Testis (tissue), 3 donors: ENCODE results near the gene MCM3AP. TPM values are rescaled to one million over a fixed set of nuclear protein-coding genes. Genes with fewer than 3 reads are reported as not detected.

Experiments
- DNase-seq: peaks from one replicate; pipeline ENCODE4 v3.0.0-alpha.2; 2019
- H3K27ac ChIP-seq, 2 donors: fragments of 200-600 bp; sonication (generic); one replicate each; pipeline ENCODE4 v1.5.1; 2019
- H3K27me3 ChIP-seq: fragments of 200-600 bp; sonication (generic); one replicate; pipeline ENCODE4 v1.5.1; 2019
- H3K36me3 ChIP-seq: fragments of 200-600 bp; sonication (generic); one replicate; pipeline ENCODE4 v1.5.1; 2017; ENCODE audit warnings: low read depth; ENCODE audit errors: missing control alignments
- H3K4me1 ChIP-seq: fragments of 200-600 bp; sonication (generic); one replicate; pipeline ENCODE4 v1.5.1; 2019
- H3K4me3 ChIP-seq, 2 donors: fragments of 200-600 bp; sonication (generic); one replicate each; pipeline ENCODE4 v1.5.1; 2017 to 2019
- H3K9me3 ChIP-seq: fragments of 200-600 bp; sonication (generic); one replicate; pipeline ENCODE4 v1.5.1; 2017
- CTCF ChIP-seq, 3 experiments: fragments of 450-650 bp in 2 of 3; fragments of 200-600 bp in 1 of 3; sonication (generic) in 1 of 3; IDR thresholded peaks; one replicate each; pipeline ENCODE4 v1.5.1; 2016 to 2019; ENCODE audit warnings: antibody characterized with exemption in 3 of 3, mild to moderate bottlenecking in 2 of 3, moderate library complexity in 1 of 3
- POLR2A ChIP-seq: fragments of 450-650 bp; IDR thresholded peaks from one replicate; pipeline ENCODE4 v1.6.1; 2017; ENCODE audit warnings: antibody characterized with exemption, mild to moderate bottlenecking, moderate library complexity
- WGBS, 2 donors: methylation state at CpG; one replicate each; pipeline ENCODE4 v1.1.5; 2018; 5-methylcytosine and 5-hydroxymethylcytosine counted together
- intact Hi-C: fragments of 100-400 bp; cut with DNase I; formaldehyde crosslinking; loops from one replicate; pipeline ENCODE4 v1.15.1; 2023; ENCODE audit warnings: low total_unique reads
- polyA plus RNA-seq: library from polyadenylated mRNA; stranded (reverse); fragments of 350-450 nt; fragmentation: Illumina TruSeq; extraction: RNeasy Lipid Tissue Mini Kit (QIAGEN cat#74804); gene quantifications from one replicate; pipeline ENCODE4 v1.2.3, GENCODE V29; 2014; ENCODE audit warnings: low read depth, low replicate concordance; ENCODE audit not compliant: insufficient read depth
- total RNA-seq, 2 donors: library from RNA; depleted of rRNA; stranded (reverse); fragments of >200 nt; gene quantifications; one replicate each; pipeline ENCODE4 v1.2.3, GENCODE V29; 2016

Gene MCM3AP
- total and polyA plus RNA-seq, 3 donors from 2014 or later: 68.3 to 136 (median 107) TPM

GRCh38 chr21:46214478-46215340, 70.7 kb downstream of the MCM3AP start:
- 94 to 95% methylated on average over 19 to 26 of the region's 27 CpGs for WGBS, 2 donors
- TF ChIP-seq CTCF (IDR thresholded peaks at IDR 0.05): no peak
- no peak for TF ChIP-seq POLR2A
- DNase-seq: no peak
- Histone ChIP-seq H3K27me3 (no peaks in the 10 kb centered on the region), H3K27ac (no peak overlapping the region), H3K36me3 (no peaks in the 10 kb centered on the region), H3K9me3 (no peaks in the 10 kb centered on the region), H3K4me1 (no peaks in the 10 kb centered on the region), H3K4me3 (no peak overlapping the region)
- intact Hi-C loops: no loop called here

- 91 to 96% methylated on average over 8 to 15 of the region's 15 CpGs for WGBS, 2 donors
- no peaks in the 10 kb centered on the region for H3K36me3 ChIP-seq
- no peak overlapping the region for H3K4me3 ChIP-seq
- H3K4me1 ChIP-seq: no peaks in the 10 kb centered on the region
- no peak overlapping the region for H3K27ac ChIP-seq
- no peak for DNase-seq
- no peaks in the 10 kb centered on the region for H3K27me3 ChIP-seq
- intact Hi-C loops: no loop called here
- TF ChIP-seq CTCF (IDR thresholded peaks at IDR 0.05): no peak
- no peak for TF ChIP-seq POLR2A
- H3K9me3 ChIP-seq: no peaks in the 10 kb centered on the region
Measured at GRCh38 chr21:46213620-46214286, 71.7 kb downstream of the MCM3AP start.

GRCh38 chr21:46212721-46213484, 72.5 kb downstream of the MCM3AP start:
- 92 to 94% methylated on average over 11 to 18 of the region's 18 CpGs for WGBS, 2 donors
- Histone ChIP-seq H3K27ac (no peak overlapping the region), H3K4me1 (no peaks in the 10 kb centered on the region), H3K4me3 (no peak overlapping the region), H3K36me3 (no peaks in the 10 kb centered on the region), H3K27me3 (no peaks in the 10 kb centered on the region), H3K9me3 (no peaks in the 10 kb centered on the region)
- intact Hi-C loops: no loop called here
- DNase-seq: no peak
- TF ChIP-seq POLR2A (no peak), CTCF (IDR thresholded peaks at IDR 0.05) (no peak)

- intact Hi-C loops: no loop called here
- H3K36me3 ChIP-seq: no peaks in the 10 kb centered on the region
- no peak overlapping the region for H3K27ac ChIP-seq
Measured at GRCh38 chr21:46211786-46212720, 73.4 kb downstream of the MCM3AP start.

More at GRCh38 chr21:46211786-46212720, 73.4 kb downstream of the MCM3AP start:
- Histone ChIP-seq H3K27me3 (no peaks in the 10 kb centered on the region), H3K4me3 (no peak overlapping the region), H3K4me1 (no peaks in the 10 kb centered on the region), H3K9me3 (no peaks in the 10 kb centered on the region)
- no peak for DNase-seq
- TF ChIP-seq CTCF (IDR thresholded peaks at IDR 0.05) (no peak), POLR2A (no peak)
- 84 to 91% methylated on average over 8 to 23 of the region's 23 CpGs for WGBS, 2 donors
